ENCODE results near the gene DR1.

The DR1 gene

GRCh38 chr1:93345633-93346420 lies at the start of gene DR1:
DR1 (plus strand) TSS chr1:93345907; CDS start chr1:93346646, 739 bp downstream.
- in situ Hi-C loops (cut with MboI; ENCODE audit: low sequenced_read_pairs), result no loop called here

DNA sequence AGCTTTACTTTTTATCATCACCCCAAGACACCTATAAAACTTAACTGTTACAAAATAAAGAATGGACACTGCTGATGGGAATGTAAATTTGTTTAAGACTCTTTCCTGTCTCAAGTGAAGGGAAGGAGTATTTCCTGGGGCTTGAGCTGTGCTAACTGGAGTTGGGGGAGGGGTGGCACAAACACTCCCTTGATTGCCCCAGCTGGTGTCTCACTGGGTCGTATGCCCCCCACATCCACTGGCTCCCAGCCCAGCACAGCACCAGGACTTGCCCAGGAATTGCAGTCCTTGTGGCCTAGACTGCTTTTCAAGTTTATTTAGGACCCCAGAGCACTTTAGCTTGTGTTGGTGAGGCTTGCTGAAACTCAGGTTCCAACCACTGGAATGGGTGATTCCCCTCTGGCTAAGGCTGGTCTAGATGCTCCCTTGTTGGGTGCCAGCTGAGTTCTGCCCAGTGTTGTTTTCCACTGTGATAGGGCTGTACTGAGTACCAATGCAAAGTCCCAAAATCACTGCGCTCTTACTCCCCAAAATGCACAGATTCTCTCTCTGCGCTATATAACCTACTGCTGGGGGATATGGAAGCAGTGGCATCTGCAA lies 49.1 kb upstream of the DR1 start:
- in situ Hi-C loops (cut with MboI; ENCODE audit: low sequenced_read_pairs), result no loop called here

DNA sequence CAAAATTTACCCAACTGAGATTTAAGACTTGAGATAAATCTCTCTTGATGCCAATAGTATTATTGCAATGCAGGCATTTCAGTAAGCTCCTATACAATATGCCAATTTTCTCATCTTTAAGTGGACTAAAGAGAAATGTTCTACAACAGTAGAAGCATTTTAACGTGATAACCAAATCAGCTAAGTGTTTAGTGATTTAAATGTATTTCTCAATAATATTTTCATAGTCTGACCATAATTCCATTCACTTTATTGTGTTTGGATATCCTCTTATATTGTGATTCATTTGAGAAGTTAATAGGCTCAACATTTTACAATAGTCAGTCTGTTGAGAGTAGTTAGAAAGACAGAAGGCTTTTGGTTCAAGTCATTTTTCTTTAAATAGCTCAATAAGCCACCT lies 44.6 kb upstream of the DR1 start:
- in situ Hi-C loops (cut with MboI; ENCODE audit: low sequenced_read_pairs), result no loop called here

GRCh38 chr1:93302078-93302477 lies 43.6 kb upstream of the DR1 start:
- in situ Hi-C loops (cut with MboI; ENCODE audit: low sequenced_read_pairs), result no loop called here

GRCh38 chr1:93304716-93305138 lies 41.0 kb upstream of the DR1 start:
- in situ Hi-C loops (cut with MboI; ENCODE audit: low sequenced_read_pairs), result no loop called here

DNA sequence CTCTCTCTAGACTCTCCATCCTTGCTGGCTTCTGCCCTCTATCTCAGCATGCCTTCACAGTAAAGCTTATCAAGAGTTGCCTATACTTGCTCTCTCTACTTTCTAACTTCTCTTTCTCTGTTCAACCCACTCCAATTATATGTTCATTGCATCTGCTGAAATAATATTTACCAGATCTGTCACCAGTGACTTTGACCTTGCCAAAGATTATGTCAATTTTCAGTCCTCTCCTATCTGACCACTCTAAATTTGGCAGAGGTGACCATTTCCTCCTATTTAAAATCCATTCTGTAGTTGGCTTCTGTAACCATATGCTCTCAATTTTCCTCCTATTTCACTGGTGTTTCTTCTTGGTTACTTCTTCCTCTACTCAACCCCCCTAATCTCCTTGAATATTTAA lies 38.8 kb upstream of the DR1 start:
- in situ Hi-C loops (cut with MboI; ENCODE audit: low sequenced_read_pairs), result no loop called here

DNA sequence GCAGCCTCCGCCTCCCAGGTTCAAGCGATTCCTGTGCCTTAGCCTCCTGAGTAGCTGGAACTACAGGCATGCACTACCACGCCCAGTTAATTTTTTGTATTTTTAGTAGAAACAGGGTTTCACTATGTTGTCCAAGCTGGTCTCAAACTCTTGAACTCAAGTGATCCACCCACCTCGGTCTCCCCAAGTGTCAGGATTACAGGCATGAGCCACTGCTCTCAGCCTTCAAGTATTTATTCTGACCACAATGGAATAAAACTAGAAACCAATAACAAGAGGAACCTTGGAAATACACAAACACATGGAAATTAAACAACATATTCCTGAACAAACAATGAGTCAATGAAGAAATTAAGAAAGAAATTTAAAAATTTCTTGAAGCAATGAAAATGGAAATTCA lies 32.7 kb upstream of the DR1 start:
- in situ Hi-C loops (cut with MboI; ENCODE audit: low sequenced_read_pairs), result no loop called here

GRCh38 chr1:93317207-93317606 lies 28.5 kb upstream of the DR1 start:
- in situ Hi-C loops (cut with MboI; ENCODE audit: low sequenced_read_pairs), result no loop called here

- in situ Hi-C loops (cut with MboI; ENCODE audit: low sequenced_read_pairs), result no loop called here
These were observed 27.8 kb upstream of the DR1 start for GRCh38 chr1:93317943-93318342.

DNA sequence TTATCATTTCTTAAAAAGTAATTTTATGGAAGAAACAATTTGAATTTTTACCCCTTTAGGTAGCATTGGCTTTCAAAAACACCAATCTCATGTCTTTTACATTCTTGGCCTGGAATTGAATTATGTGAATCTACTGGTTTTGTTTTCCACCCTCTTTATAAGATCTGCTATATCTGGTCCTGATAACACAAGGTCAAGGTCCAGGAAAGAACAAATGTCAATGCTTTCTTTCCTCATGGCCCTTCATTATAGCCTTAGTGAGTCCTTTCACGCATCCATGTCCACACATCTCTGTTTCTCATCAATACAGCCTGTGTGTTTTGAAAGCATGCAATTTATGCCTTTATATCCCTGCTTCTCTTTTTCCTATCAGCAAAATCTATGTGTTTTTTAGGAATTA lies 24.0 kb upstream of the DR1 start:
- in situ Hi-C loops (cut with MboI; ENCODE audit: low sequenced_read_pairs), result no loop called here

DNA sequence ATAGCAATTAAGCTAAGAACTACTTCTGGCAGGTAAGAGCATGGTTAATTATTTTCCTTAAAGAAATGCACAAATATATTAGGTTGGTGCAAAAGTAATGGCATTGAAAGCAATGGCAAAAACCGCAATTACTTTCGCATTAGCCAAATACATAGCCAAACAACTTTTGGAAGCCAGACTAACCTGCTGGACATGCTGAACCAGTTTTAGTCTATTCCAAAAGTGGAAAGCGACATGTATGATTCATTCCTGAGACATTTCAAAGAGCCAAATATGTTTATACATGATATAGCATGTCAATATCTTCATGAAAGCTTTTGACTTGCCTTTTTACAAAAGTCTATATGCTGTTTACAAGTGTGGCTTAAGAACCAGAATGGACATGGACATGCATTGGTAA lies 23.4 kb upstream of the DR1 start:
- in situ Hi-C loops (cut with MboI; ENCODE audit: low sequenced_read_pairs), result no loop called here

GRCh38 chr1:93323185-93323820 lies 22.4 kb upstream of the DR1 start:
- in situ Hi-C loops (cut with MboI; ENCODE audit: low sequenced_read_pairs), result no loop called here

- in situ Hi-C loops (cut with MboI; ENCODE audit: low sequenced_read_pairs), result no loop called here
These were observed 20.9 kb upstream of the DR1 start for GRCh38 chr1:93324486-93325464.

- in situ Hi-C loops (cut with MboI; ENCODE audit: low sequenced_read_pairs), result no loop called here
These were observed 16.6 kb upstream of the DR1 start for GRCh38 chr1:93328809-93329760.

GRCh38 chr1:93330196-93330595 lies 15.5 kb upstream of the DR1 start:
- in situ Hi-C loops (cut with MboI; ENCODE audit: low sequenced_read_pairs), result no loop called here

GRCh38 chr1:93330617-93331016 lies 15.1 kb upstream of the DR1 start:
- in situ Hi-C loops (cut with MboI; ENCODE audit: low sequenced_read_pairs), result no loop called here

DNA sequence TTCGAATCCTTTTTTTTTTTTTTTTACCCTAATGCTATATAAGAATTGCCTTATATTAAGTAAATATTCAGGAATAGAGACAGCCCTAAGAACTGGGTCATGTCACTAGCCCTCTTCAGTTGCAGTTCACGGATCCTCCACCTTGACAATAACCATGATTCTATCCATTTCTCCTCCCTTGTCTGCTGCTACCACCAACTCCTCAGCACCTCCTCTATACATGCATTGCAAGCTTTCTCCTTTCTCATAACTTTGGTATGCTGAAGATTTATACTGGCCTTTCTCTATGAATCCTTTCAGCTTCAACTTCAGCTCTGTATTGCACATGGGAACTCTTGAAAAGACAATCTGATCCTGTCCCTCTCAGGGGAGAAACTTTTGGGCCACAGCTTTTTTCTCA lies 14.3 kb upstream of the DR1 start:
- in situ Hi-C loops (cut with MboI; ENCODE audit: low sequenced_read_pairs), result no loop called here

GRCh38 chr1:93332368-93332767 lies 13.3 kb upstream of the DR1 start:
- in situ Hi-C loops (cut with MboI; ENCODE audit: low sequenced_read_pairs), result no loop called here

- in situ Hi-C loops (cut with MboI; ENCODE audit: low sequenced_read_pairs), result no loop called here
These were observed 7.1 kb upstream of the DR1 start for GRCh38 chr1:93338387-93339146.
